ENCODE measurements around the gene PDGFA.

DNA sequence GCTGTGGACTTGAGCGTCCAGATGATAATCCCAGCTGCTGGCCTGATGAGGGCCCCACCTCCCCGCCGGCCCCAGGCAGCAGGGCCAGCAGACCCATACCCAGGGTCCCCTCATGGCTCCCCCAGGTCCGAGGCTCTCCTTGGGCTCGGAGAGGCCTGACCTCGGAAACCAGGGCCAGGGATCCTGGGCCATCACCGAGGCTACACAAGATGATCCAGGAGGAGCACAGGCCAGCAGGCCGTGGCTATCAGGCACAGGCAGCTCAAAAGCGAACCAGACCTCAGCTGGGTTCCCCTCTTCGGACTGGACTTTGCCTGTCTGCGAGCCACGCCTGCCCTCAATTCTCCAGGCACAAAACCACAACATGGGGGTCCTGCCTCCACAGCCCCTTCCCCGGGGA lies 17.4 kb downstream of the PDGFA start:
- TF ChIP-seq CTCF (conservative IDR thresholded peaks at IDR 0.05) (no peak), EZH2 (IDR thresholded peaks at IDR 0.05; ENCODE audit: low read depth) (no peak)
